GM06990 (cell line): ENCODE data around the gene AHNAK2.

ENCODE experiments used
- DNase-seq: peaks from one replicate; pipeline ENCODE4 v3.0.0-alpha.2; 2011; ENCODE audit not compliant: insufficient read length; ENCODE audit errors: extremely low read depth
- H3K27me3 ChIP-seq: replicated peaks from 2 replicates; pipeline ENCODE4 v1.6.0; 2011; ENCODE audit warnings: low read length; ENCODE audit not compliant: control insufficient read depth, insufficient read depth
- H3K36me3 ChIP-seq: 2 replicates; pipeline ENCODE4 v1.5.1; 2011; ENCODE audit warnings: low read length; ENCODE audit not compliant: control insufficient read depth, insufficient read depth
- H3K4me3 ChIP-seq: replicated peaks from 2 replicates; pipeline ENCODE4 v1.5.1; 2011; ENCODE audit warnings: low read depth, mild to moderate bottlenecking, control low read depth, low read length
- CTCF ChIP-seq: IDR thresholded peaks from 2 replicates; pipeline ENCODE4 v1.5.1; 2011; ENCODE audit warnings: low read length, control low read depth, mild to moderate bottlenecking, inconsistent platforms; ENCODE audit not compliant: insufficient read depth, poor library complexity, severe bottlenecking

The AHNAK2 gene

GRCh38 chr14:104977008-104977680, 1.0 kb downstream of the AHNAK2 start:
- no peak overlapping the region for H3K4me3 ChIP-seq

GRCh38 chr14:104976198-104977007, 1.8 kb downstream of the AHNAK2 start:
- H3K4me3 ChIP-seq, result no peak overlapping the region
- peaks cover 1% of the 10 kb centered on the region; the same call in 1 of the 2 replicates for H3K27me3 ChIP-seq
- no peaks in the 10 kb centered on the region for H3K36me3 ChIP-seq
- DNase-seq, result peak; percentile 81
- TF ChIP-seq CTCF, result peak; percentile 94

More at GRCh38 chr14:104977008-104977680, 1.0 kb downstream of the AHNAK2 start:
- H3K36me3 ChIP-seq, result no peaks in the 10 kb centered on the region
- H3K27me3 ChIP-seq, result peaks cover 1% of the 10 kb centered on the region; the same call in 1 of the 2 replicates
- DNase-seq, result no peak
- TF ChIP-seq CTCF, result no peak

GRCh38 chr14:104975481-104976197, 2.5 kb downstream of the AHNAK2 start:
- no peak for DNase-seq
- Histone ChIP-seq H3K27me3 (peaks cover 1% of the 10 kb centered on the region; the same call in 1 of the 2 replicates), H3K36me3 (no peaks in the 10 kb centered on the region)

GRCh38 chr14:104974665-104975390, 3.3 kb downstream of the AHNAK2 start:
- H3K27me3 ChIP-seq, result peaks cover 1% of the 10 kb centered on the region; the same call in 1 of the 2 replicates
- H3K36me3 ChIP-seq, result no peaks in the 10 kb centered on the region
- no peak for TF ChIP-seq CTCF
- no peak overlapping the region for H3K4me3 ChIP-seq
- DNase-seq, result no peak

More at GRCh38 chr14:104975481-104976197, 2.5 kb downstream of the AHNAK2 start:
- H3K4me3 ChIP-seq, result no peak overlapping the region
- TF ChIP-seq CTCF, result peak; percentile 43

- DNase-seq, result no peak
- Histone ChIP-seq H3K36me3 (no peaks in the 10 kb centered on the region), H3K4me3 (no peak overlapping the region), H3K27me3 (peaks cover 1% of the 10 kb centered on the region; the same call in 1 of the 2 replicates)
- no peak for TF ChIP-seq CTCF
Observed at GRCh38 chr14:104974146-104974541, 4.0 kb downstream of the AHNAK2 start.
